ENCODE measurements around the gene CFAP70. TPM values are rescaled to one million over a fixed set of nuclear protein-coding genes. Genes with fewer than 3 reads are reported as not detected.

Gene CFAP70
- total and polyA plus RNA-seq, 2 experiments from 2014 or later: 0.43 to 0.65 TPM

GRCh38 chr10:73289958-73290357, 68.7 kb downstream of the CFAP70 start:
- Histone ChIP-seq H3K27me3 (replicated peaks; ENCODE audit: insufficient read depth) (no peaks in the 10 kb centered on the region), H3K79me2 (ENCODE audit: insufficient read depth) (no peaks in the 10 kb centered on the region), H3K9me2 (ENCODE audit: insufficient read depth) (no peaks in the 10 kb centered on the region), H3F3A (ENCODE audit: insufficient read depth) (no peaks in the 10 kb centered on the region), H3K36me3 (ENCODE audit: low read depth) (no peaks in the 10 kb centered on the region), H3K27ac (no peak overlapping the region), H3K9me3 (ENCODE audit: low read depth) (no peaks in the 10 kb centered on the region), H3K4me2 (ENCODE audit: unreplicated experiment) (no peak overlapping the region), H3K9ac (no peak overlapping the region), H2AFZ (no peak overlapping the region), H4K20me1 (ENCODE audit: insufficient read depth) (no peaks in the 10 kb centered on the region), H3K4me3 (no peak overlapping the region), H3K4me1 (ENCODE audit: insufficient read depth) (no peaks in the 10 kb centered on the region)
- in situ Hi-C loops (cut with MboI): no loop called here
- no peak for TF ChIP-seq EZH2phosphoT487 (IDR thresholded peaks at IDR 0.05; ENCODE audit: insufficient read depth, low read depth)
- no peak for TF ChIP-seq EZH2 (IDR thresholded peaks at IDR 0.05; ENCODE audit: insufficient read depth, poor library complexity, severe bottlenecking)
- no peak for DNase-seq
- WGBS, 2 experiments (ENCODE audit: low coverage in 1 of 2, low lambda C conversion rate in 2 of 2, missing lambda C conversion rate in 2 of 2): 88 to 93% methylated on average over 1 of the region's 1 CpG

DNA sequence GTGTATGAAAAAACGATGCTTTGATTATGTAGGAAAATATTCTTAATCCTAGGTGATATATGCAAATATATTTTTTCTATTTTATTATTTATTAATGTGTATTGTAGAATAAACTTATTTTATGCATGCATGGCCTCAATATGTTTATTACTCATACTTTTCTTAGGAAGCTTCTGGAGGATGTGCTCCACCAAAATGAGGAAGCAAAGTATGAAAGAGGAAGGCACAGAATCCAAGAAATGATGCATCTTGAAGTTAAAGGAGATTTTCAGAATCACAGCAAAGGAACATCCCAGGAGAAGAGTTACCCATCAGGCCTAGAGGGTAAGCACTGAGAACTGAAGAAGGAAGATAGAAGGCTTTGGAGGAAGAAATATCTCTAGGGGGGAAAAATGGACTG, 71.2 kb downstream of the CFAP70 start:
- H4K20me1 ChIP-seq (ENCODE audit: insufficient read depth): no peaks in the 10 kb centered on the region
- TF ChIP-seq EZH2phosphoT487 (IDR thresholded peaks at IDR 0.05; ENCODE audit: insufficient read depth, low read depth) (no peak), EZH2 (IDR thresholded peaks at IDR 0.05; ENCODE audit: insufficient read depth, poor library complexity, severe bottlenecking) (no peak)
- no peaks in the 10 kb centered on the region for H3K9me3 ChIP-seq (ENCODE audit: low read depth)
- WGBS, 2 experiments (ENCODE audit: low coverage in 1 of 2, low lambda C conversion rate in 2 of 2, missing lambda C conversion rate in 2 of 2): 51 to 59% methylated on average over 1 of the region's 1 CpG
- no peaks in the 10 kb centered on the region for H3K4me1 ChIP-seq (ENCODE audit: insufficient read depth)
- H3K9me2 ChIP-seq (ENCODE audit: insufficient read depth): no peaks in the 10 kb centered on the region
- no peaks in the 10 kb centered on the region for H3K36me3 ChIP-seq (ENCODE audit: low read depth)
- no peak overlapping the region for H3K27ac ChIP-seq
- in situ Hi-C loops (cut with MboI): no loop called here
- H3K4me2 ChIP-seq (ENCODE audit: unreplicated experiment): no peak overlapping the region
- no peaks in the 10 kb centered on the region for H3F3A ChIP-seq (ENCODE audit: insufficient read depth)
- H3K4me3 ChIP-seq: no peak overlapping the region
- no peak overlapping the region for H3K9ac ChIP-seq
- DNase-seq: no peak
- H3K27me3 ChIP-seq (replicated peaks; ENCODE audit: insufficient read depth): no peaks in the 10 kb centered on the region
- no peak overlapping the region for H2AFZ ChIP-seq
- H3K79me2 ChIP-seq (ENCODE audit: insufficient read depth): no peaks in the 10 kb centered on the region

- TF ChIP-seq EZH2phosphoT487 (IDR thresholded peaks at IDR 0.05; ENCODE audit: insufficient read depth, low read depth) (no peak), EZH2 (IDR thresholded peaks at IDR 0.05; ENCODE audit: insufficient read depth, poor library complexity, severe bottlenecking) (no peak)
- H3K27ac ChIP-seq: no peak overlapping the region
- in situ Hi-C loops (cut with MboI): no loop called here
- H3K9me2 ChIP-seq (ENCODE audit: insufficient read depth): no peaks in the 10 kb centered on the region
- peaks cover 5% of the 10 kb centered on the region; the same call in 1 of the 2 replicates for H3K4me1 ChIP-seq (ENCODE audit: insufficient read depth)
- no peak overlapping the region for H3K4me3 ChIP-seq
- no peaks in the 10 kb centered on the region for H4K20me1 ChIP-seq (ENCODE audit: insufficient read depth)
- H3K27me3 ChIP-seq (replicated peaks; ENCODE audit: insufficient read depth): no peaks in the 10 kb centered on the region
- no peak overlapping the region for H3K9ac ChIP-seq
- no peak overlapping the region for H2AFZ ChIP-seq
- no peaks in the 10 kb centered on the region for H3K79me2 ChIP-seq (ENCODE audit: insufficient read depth)
- DNase-seq: no peak
- H3K36me3 ChIP-seq (ENCODE audit: low read depth): no peaks in the 10 kb centered on the region
- no peaks in the 10 kb centered on the region for H3K9me3 ChIP-seq (ENCODE audit: low read depth)
- 71 to 87% methylated on average over 3 of the region's 3 CpGs for WGBS, 2 experiments (ENCODE audit: low coverage in 1 of 2, low lambda C conversion rate in 2 of 2, missing lambda C conversion rate in 2 of 2)
- H3K4me2 ChIP-seq (ENCODE audit: unreplicated experiment): no peak overlapping the region
- H3F3A ChIP-seq (ENCODE audit: insufficient read depth): no peaks in the 10 kb centered on the region
Measured at GRCh38 chr10:73281097-73281496, 77.6 kb downstream of the CFAP70 start.

GRCh38 chr10:73264423-73264822, 94.2 kb downstream of the CFAP70 start:
- Histone ChIP-seq H3K4me3 (no peak overlapping the region), H3F3A (ENCODE audit: insufficient read depth) (0 out of 2 replicates have a peak, but pooled peaks cover 5% of the 10 kb centered on the region), H3K4me1 (ENCODE audit: insufficient read depth) (peaks cover 7% of the 10 kb centered on the region), H4K20me1 (ENCODE audit: insufficient read depth) (no peaks in the 10 kb centered on the region), H3K9me2 (ENCODE audit: insufficient read depth) (no peaks in the 10 kb centered on the region), H3K27ac (no peak overlapping the region), H2AFZ (no peak overlapping the region), H3K4me2 (ENCODE audit: unreplicated experiment) (no peak overlapping the region), H3K36me3 (ENCODE audit: low read depth) (no peaks in the 10 kb centered on the region), H3K9ac (no peak overlapping the region), H3K27me3 (replicated peaks; ENCODE audit: insufficient read depth) (no peaks in the 10 kb centered on the region), H3K79me2 (ENCODE audit: insufficient read depth) (no peaks in the 10 kb centered on the region), H3K9me3 (ENCODE audit: low read depth) (no peaks in the 10 kb centered on the region)
- WGBS, 2 experiments (ENCODE audit: low coverage in 1 of 2, low lambda C conversion rate in 2 of 2, missing lambda C conversion rate in 2 of 2): 76 to 86% methylated on average over 2 of the region's 2 CpGs
- TF ChIP-seq EZH2 (IDR thresholded peaks at IDR 0.05; ENCODE audit: insufficient read depth, poor library complexity, severe bottlenecking) (no peak), EZH2phosphoT487 (IDR thresholded peaks at IDR 0.05; ENCODE audit: insufficient read depth, low read depth) (no peak)
- no peak for DNase-seq
- in situ Hi-C loops (cut with MboI): no loop called here

Data from GM23248 (cell line).